HG03558 (cell line): ENCODE results near the gene ADAMTSL3.
"Not testable (repeated sequence)": the region's sequence is repeated elsewhere in the genome, so short reads cannot be mapped to it uniquely, and the experiment has no call there.

Experiments used
- ATAC-seq: cut with Tn5 transposase; IDR thresholded peaks from one replicate; pipeline ENCODE4 v1.9.1; 2021; ENCODE audit warnings: moderate number of reproducible peaks; ENCODE audit not compliant: unreplicated experiment; ENCODE audit errors: extremely low read depth

Gene ADAMTSL3

DNA sequence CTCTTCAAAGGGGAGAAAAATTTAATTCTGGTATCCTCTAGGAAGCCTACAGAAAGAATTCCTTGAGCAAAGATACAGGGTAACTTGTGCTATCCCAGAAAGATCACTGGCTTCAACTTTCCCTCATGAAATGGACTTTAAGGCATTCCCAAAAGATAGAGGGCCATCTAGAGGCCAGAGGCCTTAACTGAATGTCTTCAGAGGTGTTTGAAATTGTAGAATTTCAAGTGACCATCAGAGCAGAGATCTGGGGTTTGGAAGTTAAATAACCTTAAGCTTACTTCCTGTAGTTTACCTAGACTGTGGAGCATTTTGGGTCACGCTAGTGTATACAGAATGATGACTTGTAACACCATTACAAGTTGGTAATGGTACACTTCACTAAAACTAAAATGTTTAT lies 400.6 kb downstream of the ADAMTSL3 start:
- not testable (repeated sequence) for ATAC-seq

DNA sequence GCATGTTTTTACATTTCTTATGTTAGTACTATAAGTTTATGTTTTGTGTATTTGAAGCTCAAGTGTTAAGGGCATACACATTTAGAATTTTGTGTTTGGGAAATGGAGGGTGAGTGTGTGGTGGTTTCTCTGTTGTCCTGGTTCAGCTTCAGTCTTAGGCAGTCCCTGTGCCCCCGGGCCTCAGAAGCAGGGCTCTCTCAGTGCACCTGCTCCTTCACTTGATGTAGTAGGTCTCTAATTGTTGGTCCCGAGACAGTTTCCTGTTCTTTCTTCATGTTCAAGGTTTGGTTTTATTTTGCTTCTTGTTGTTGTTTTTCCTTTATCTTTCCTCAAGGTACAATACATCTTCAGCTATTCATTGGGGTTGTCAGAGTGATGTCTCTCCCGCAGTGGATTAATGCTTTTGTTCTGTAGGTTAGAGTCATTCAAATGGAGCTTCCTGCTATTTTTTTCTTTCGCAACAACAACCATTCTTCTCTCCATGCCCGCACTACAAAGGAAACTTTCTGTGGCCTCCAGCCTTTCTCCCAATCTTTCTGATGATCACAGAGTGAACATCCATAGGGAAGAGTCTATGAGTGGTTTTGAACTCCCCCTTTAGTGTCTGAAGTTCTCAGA lies 403.9 kb downstream of the ADAMTSL3 start:
- ATAC-seq, result no peak

DNA sequence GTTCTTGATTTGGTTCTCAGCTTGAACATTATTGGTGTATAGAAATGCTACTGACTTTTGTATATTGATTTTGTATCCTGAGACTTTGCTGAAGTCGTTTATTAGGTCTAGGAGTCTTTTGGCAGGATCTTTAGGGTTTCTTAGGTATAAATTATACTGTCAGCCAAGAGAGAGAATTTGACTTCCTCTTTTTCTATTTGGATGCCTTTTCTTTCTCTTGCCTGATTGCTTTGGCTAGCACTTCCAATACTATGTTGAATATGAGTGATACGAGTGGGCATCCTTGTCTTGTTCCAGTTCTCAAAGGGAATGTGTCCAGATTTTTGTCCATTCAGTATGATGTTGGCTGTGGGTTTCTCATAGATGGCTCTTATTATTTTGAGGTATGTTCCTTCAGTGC lies 409.8 kb downstream of the ADAMTSL3 start:
- not testable (repeated sequence) for ATAC-seq

DNA sequence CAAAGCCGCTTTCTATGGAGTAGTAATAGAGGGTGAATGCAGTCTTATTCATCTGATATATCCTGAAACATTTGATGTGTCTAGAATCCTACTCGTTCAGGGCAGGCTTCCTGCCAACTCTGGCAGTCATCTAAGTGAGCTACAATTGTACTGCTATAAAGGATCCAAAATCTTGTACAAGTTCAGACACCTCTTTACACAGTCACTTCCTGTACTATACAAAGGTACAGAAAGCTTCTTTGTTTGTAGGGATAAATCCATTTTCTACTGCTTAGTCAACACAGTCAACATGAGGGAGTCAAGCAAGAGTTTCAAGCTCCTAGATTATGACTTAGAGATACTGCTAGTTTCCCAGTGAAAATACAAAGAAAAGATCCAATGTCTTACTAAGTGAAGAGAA lies 414.8 kb downstream of the ADAMTSL3 start:
- not testable (repeated sequence) for ATAC-seq

- not testable (repeated sequence) for ATAC-seq
Measured at GRCh38 chr15:84078038-84078437, 424.1 kb downstream of the ADAMTSL3 start.

DNA sequence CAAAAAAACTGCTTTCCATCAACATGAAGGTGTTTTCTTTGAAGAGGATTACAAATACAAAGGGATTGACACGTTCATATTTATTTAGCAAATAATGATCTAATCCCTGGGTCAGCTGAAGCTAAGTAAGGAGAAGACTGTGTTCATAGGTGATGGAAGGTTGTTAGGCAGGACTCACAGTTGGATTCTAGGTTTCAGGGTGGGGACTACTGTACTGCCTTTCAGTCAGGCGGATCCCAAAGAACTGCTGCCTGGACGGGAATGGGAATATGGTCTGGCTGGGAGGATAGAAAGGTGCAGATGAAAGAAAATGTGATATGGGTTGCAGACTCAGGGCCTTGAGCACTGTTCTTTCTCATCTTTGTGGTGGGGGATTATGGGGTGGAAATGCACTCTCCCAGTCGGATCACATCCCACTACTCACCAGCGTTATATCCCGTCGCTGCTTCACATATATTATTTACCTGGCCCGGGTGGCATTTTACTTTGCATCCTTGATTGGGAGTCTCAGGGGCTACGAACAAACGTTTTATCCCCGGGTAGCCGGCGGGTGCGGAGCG lies 425.5 kb downstream of the ADAMTSL3 start:
- ATAC-seq, result not testable (repeated sequence)

GRCh38 chr15:84079885-84080777 lies 426.2 kb downstream of the ADAMTSL3 start:
- no peak for ATAC-seq

DNA sequence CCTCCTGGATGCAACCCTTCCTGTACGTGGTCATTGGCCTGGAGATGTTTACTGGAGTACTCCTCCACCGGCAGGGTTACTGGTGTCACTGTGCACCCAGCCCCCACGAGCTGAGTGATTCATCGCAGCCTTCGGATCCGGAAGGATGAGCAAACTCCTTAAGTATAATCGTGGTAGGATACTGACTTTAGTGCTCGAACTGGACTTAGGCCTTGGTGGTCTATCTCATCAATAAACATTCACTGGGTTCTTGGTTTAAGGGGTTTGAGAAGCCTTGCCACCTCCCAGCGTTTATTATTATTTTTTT lies 426.8 kb downstream of the ADAMTSL3 start:
- not testable (repeated sequence) for ATAC-seq

GRCh38 chr15:84081391-84082168 lies 427.7 kb downstream of the ADAMTSL3 start:
- ATAC-seq, result no peak

GRCh38 chr15:84082739-84083138 lies 428.8 kb downstream of the ADAMTSL3 start:
- ATAC-seq, result no peak

DNA sequence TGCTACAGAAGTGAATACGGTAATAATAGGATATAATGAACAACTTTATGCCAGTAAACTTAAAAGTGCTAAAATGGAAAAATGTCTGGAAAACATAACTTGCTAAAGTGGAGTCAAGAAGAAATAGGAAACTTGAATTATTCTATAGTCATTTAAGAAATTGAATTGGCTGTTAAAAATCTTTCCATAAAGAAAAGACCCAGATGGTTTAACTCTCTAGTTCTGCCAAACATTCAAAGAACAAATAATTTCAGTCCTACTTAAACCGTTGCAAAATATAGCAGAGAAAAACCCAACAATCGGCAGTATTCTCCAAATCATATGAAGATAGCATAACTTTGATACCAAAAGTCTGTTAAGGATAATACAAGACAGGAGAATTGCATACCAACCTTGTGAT lies 432.1 kb downstream of the ADAMTSL3 start:
- ATAC-seq, result not testable (repeated sequence)
